Stimulated activated CD4-positive, alpha-beta T cell treated with anti-CD3 and anti-CD28 coated beads, Interleukin-15, amount 100 ng/mL, for 24 hours (primary cell): Measurements from ENCODE around the gene GOSR2.
"Not testable (repeated sequence)": the region's sequence is repeated elsewhere in the genome, so short reads cannot be mapped to it uniquely, and the experiment has no call there.

Experiments used
- DNase-seq: peaks from one replicate; pipeline ENCODE4 v3.0.0-alpha.2; 2020

GOSR2 gene

GRCh38 chr17:46894476-46895151 lies 28.3 kb upstream of the GOSR2 start:
- DNase-seq = no peak

- DNase-seq = no peak
Observed at GRCh38 chr17:46895171-46895570, 27.8 kb upstream of the GOSR2 start.

- DNase-seq = no peak
Observed at GRCh38 chr17:46896991-46897390, 26.0 kb upstream of the GOSR2 start.

GRCh38 chr17:46898364-46898763 lies 24.6 kb upstream of the GOSR2 start:
- DNase-seq = no peak

- DNase-seq = no peak
Observed at GRCh38 chr17:46898860-46899259, 24.1 kb upstream of the GOSR2 start.

GRCh38 chr17:46901291-46901690 lies 21.7 kb upstream of the GOSR2 start:
- DNase-seq = no peak

GRCh38 chr17:46903762-46904672 lies 18.9 kb upstream of the GOSR2 start:
- no peak for DNase-seq

- no peak for DNase-seq
Observed at GRCh38 chr17:46908068-46908737, 14.8 kb upstream of the GOSR2 start.

- DNase-seq = no peak
Observed at GRCh38 chr17:46910179-46910927, 12.6 kb upstream of the GOSR2 start.

GRCh38 chr17:46911311-46911710 lies 11.6 kb upstream of the GOSR2 start:
- DNase-seq = no peak

GRCh38 chr17:46915596-46915995 lies 7.4 kb upstream of the GOSR2 start:
- no peak for DNase-seq

GRCh38 chr17:46916211-46916610 lies 6.7 kb upstream of the GOSR2 start:
- no peak for DNase-seq

GRCh38 chr17:46916623-46917022 lies 6.3 kb upstream of the GOSR2 start:
- no peak for DNase-seq

GRCh38 chr17:46917041-46917440 lies 5.9 kb upstream of the GOSR2 start:
- no peak for DNase-seq

- DNase-seq = no peak
Observed at GRCh38 chr17:46917516-46917915, 5.4 kb upstream of the GOSR2 start.

GRCh38 chr17:46921962-46922361 lies 998 bp upstream of the GOSR2 start:
- not testable (repeated sequence) for DNase-seq

GRCh38 chr17:46922487-46922803 lies 515 bp upstream of the GOSR2 start:
- DNase-seq = no peak

- DNase-seq = no peak
Observed at GRCh38 chr17:46925185-46925868, 2.4 kb downstream of the GOSR2 start.

GRCh38 chr17:46928467-46929261 lies 5.7 kb downstream of the GOSR2 start:
- no peak for DNase-seq

GRCh38 chr17:46929413-46929812 lies 6.5 kb downstream of the GOSR2 start:
- no peak for DNase-seq

GRCh38 chr17:46930051-46930450 lies 7.1 kb downstream of the GOSR2 start:
- DNase-seq = no peak

- no peak for DNase-seq
Observed at GRCh38 chr17:46931596-46931995, 8.6 kb downstream of the GOSR2 start.
